Activated CD8-positive, alpha-beta memory T cell treated with anti-CD3 and anti-CD28 coated beads, Interleukin-2, amount 10 ng/mL, durations not matched to agents 7 days and 5 days (primary cell): ENCODE results near the gene OR10J1. TPM values are rescaled to one million over a fixed set of nuclear protein-coding genes. Genes with fewer than 3 reads are reported as not detected.
"Not testable (repeated sequence)": the region's sequence is repeated elsewhere in the genome, so short reads cannot be mapped to it uniquely, and the experiment has no call there.

Experiments used
- ATAC-seq: fragments of 150-1000 bp; cut with Tn5 transposase; one replicate; pipeline ENCODE4 v1.10.0; 2021; ENCODE audit warnings: moderate library complexity
- CTCF ChIA-PET: fragments of 350-600 bp; sonication (Branson Sonifier 250); formaldehyde crosslinking; loops from one replicate; lab custom pipeline; 2021; ENCODE audit warnings: antibody characterized with exemption; lab: Charles Lee
- DNase-seq: peaks from one replicate; pipeline ENCODE4 v3.0.0-alpha.2; 2020
- H3K27ac Mint-ChIP-seq: one replicate; pipeline ENCODE4 v1.8.0; 2021; ENCODE audit warnings: mild to moderate bottlenecking, mixed read lengths
- H3K27me3 Mint-ChIP-seq: one replicate; pipeline ENCODE4 v1.8.0; 2021; ENCODE audit warnings: mixed read lengths
- H3K36me3 Mint-ChIP-seq: one replicate; pipeline ENCODE4 v1.8.0; 2021; ENCODE audit warnings: mild to moderate bottlenecking, mixed read lengths
- H3K4me1 Mint-ChIP-seq: one replicate; pipeline ENCODE4 v1.8.0; 2021; ENCODE audit warnings: mixed read lengths
- H3K4me3 Mint-ChIP-seq: one replicate; pipeline ENCODE4 v1.8.0; 2021; ENCODE audit warnings: mild to moderate bottlenecking, moderate library complexity, mixed read lengths
- H3K9me3 Mint-ChIP-seq: one replicate; pipeline ENCODE4 v1.8.0; 2022; ENCODE audit warnings: low read depth, mixed read lengths
- total RNA-seq, 2 experiments: library from RNA; stranded (reverse); gene quantifications; one replicate each; pipeline ENCODE4 v1.2.3, GENCODE V29; 2021

The OR10J1 gene
- total RNA-seq, 2 experiments from 2014 or later: not detected

DNA sequence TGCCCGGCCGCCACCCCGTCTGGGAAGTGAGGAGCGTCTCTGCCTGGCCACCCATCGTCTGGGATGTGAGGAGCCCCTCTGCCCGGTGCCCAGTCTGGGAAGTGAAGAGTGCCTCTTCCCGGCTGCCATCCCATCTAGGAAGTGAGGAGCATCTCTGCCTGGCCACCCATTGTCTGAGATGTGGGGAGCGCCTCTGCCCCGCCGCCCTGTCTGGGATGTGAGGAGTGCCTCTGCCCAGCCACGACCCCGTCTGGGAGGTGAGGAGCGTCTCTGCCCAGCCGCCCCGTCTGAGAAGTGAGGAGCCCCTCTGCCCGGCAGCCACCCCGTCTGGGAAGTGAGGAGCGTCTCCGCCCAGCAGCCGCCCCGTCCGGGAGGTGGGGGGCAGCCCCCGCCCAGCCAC, 10.1 kb downstream of the OR10J1 start:
- not testable (repeated sequence) for H3K36me3 Mint-ChIP-seq, H3K4me1 Mint-ChIP-seq, H3K4me3 Mint-ChIP-seq, H3K27me3 Mint-ChIP-seq, H3K27ac Mint-ChIP-seq, ATAC-seq, DNase-seq, H3K9me3 Mint-ChIP-seq
- CTCF ChIA-PET: interaction anchor here (1.0 kb wide), 1 partner anchor 10 kb away, joined by 3 read pairs; no protein-coding TSS in a partner anchor

DNA sequence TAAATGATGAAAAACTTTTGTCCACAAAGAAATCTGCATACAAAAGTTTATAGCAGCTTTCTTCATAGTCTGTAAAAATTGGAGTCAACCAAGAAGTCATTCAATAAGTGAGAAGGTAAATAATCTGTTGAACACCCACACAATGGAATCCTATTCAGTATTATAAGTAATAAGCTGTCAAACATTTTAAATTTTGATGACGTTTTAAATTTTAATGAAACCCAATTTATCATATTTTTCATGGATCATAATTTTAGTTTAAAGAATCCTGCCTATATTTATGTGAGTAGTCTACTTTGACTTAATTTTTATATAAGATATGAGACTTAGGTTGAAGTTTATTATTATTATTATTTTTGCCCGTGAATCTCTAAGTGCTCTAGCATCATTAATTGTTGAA, 20.0 kb downstream of the OR10J1 start:
- Mint-ChIP-seq H3K36me3 (no peaks in the 10 kb centered on the region), H3K4me1 (no peaks in the 10 kb centered on the region), H3K4me3 (no peak overlapping the region), H3K27me3 (no peaks in the 10 kb centered on the region), H3K27ac (no peak overlapping the region), H3K9me3 (peaks cover 8% of the 10 kb centered on the region)
- CTCF ChIA-PET: interaction anchor here (0.7 kb wide), 1 partner anchor 10 kb away, joined by 3 read pairs; no protein-coding TSS in a partner anchor
- DNase-seq (no peak), ATAC-seq (no peak)

DNA sequence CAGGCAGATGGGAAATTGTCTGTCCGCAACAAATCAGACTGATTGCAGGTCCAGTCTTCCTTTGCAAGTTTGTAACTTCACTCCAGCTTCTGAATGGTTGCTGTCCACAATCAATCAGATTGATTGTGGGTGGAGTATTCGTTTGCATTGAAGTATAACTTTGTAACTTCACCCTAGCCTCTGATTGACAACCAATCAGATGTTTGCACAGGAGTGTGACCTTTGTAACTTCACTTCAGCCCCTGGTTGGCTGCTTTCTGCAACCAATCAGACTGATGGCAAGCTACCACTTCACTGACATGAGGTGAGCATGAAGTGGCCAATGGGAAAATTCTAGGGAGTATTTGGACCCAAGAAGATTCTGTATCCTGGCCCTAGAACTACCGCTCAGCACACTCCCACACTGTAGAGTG, 25.7 kb downstream of the OR10J1 start:
- Mint-ChIP-seq H3K27me3 (peaks cover 6% of the 10 kb centered on the region), H3K4me1 (no peaks in the 10 kb centered on the region), H3K9me3 (peaks cover 8% of the 10 kb centered on the region), H3K36me3 (no peaks in the 10 kb centered on the region), H3K4me3 (no peak overlapping the region), H3K27ac (no peak overlapping the region)
- CTCF ChIA-PET: no interaction called here
- DNase-seq: no peak
- no peak for ATAC-seq

DNA sequence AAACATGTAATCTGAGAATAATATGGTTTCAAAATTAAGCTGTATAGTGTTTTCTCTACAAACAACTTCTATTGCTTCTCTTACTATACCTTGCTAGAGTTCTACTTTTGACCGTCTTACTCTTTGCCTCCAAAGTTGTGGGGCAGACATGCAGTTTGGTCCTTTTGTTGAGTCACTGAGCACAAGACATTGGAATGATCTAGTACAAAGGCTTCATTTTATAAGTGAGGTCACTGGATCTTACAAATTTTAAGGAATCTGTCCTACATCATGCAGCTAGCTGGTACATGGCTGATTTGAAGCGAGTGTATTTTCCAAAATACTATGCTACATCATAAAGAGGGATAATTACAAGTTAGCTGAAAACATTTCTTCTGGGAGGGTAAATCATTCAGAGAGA, 28.8 kb downstream of the OR10J1 start:
- Mint-ChIP-seq H3K27me3 (peaks cover 6% of the 10 kb centered on the region), H3K4me3 (no peak overlapping the region), H3K27ac (no peak overlapping the region), H3K36me3 (no peaks in the 10 kb centered on the region), H3K4me1 (no peaks in the 10 kb centered on the region), H3K9me3 (no peaks in the 10 kb centered on the region)
- ATAC-seq: no peak
- DNase-seq: no peak
- CTCF ChIA-PET: no interaction called here

DNA sequence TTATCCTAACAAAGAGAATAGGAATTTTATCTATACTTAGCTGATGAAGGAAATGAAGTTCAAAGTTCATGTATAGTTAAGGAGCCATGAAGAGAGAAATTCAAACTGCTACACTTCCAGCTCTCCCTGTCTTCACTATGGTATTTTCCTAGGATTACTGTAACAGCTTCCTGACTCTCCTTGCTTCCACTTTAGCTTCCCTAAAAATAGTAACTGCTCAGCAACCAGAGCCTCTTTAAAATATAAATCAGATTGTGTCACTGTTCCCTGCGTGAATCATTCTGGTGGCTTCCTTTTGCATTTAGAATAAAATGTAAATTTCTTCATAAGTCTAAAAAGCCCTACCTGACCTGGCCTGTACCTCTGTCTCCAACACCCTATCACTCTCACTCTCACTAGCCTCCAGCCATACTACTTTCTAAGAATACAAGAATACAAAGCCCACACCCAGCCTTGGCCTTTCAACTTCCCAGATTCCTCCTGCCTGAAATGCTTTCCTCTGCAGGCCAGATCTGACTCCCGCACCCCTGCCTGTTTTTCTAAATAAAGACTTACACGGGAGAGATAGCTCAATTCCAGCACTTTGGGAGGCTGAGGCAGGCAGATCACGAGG, 30.5 kb downstream of the OR10J1 start:
- DNase-seq (no peak), ATAC-seq (no peak)
- CTCF ChIA-PET: no interaction called here
- no peak overlapping the region for H3K27ac Mint-ChIP-seq
- H3K4me1 Mint-ChIP-seq: no peaks in the 10 kb centered on the region
- H3K4me3 Mint-ChIP-seq: no peak overlapping the region
- no peaks in the 10 kb centered on the region for H3K9me3 Mint-ChIP-seq
- peaks cover 6% of the 10 kb centered on the region for H3K27me3 Mint-ChIP-seq
- H3K36me3 Mint-ChIP-seq: no peaks in the 10 kb centered on the region

DNA sequence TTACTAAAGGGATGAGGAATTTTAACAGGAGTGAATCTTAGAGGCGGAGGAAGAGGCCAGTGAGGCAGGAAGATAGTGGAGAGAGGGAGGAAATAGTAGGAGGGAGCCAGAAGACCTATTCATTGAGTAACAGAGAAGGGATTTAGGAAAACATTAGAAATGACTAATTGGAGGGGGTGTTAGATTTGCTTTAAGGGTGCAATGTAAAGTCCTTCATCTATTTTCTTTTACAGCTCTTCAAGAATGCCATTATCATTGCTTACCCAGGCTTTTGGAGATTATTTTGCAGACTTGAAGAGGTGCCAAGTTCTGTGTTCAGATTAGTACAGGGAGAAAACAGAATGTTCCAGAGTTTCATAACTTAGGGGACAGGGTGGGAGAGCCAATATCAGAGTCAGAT, 33.8 kb downstream of the OR10J1 start:
- Mint-ChIP-seq H3K9me3 (no peaks in the 10 kb centered on the region), H3K4me1 (no peaks in the 10 kb centered on the region)

DNA sequence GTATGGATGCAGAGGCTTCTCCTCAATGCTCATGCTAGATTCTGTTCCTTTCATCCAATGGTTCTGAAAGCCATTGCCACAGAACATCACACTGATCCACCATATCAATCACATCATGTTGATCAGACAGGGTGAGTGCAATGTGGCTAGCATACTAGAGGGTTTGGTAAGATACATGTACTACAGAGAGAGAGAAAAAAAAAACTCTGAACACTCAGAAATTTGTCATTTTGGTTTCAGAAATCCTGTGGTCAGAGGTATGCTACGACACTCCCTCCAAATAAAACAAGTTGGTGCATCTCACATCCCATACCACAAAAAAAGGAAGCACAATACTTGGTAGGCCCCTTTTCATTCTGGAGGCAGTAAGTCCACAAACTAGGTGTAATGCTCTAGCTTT, 35.4 kb downstream of the OR10J1 start:
- CTCF ChIA-PET: no interaction called here
- no peaks in the 10 kb centered on the region for H3K36me3 Mint-ChIP-seq
- ATAC-seq (no peak), DNase-seq (no peak)
- H3K4me1 Mint-ChIP-seq: no peaks in the 10 kb centered on the region
- no peaks in the 10 kb centered on the region for H3K9me3 Mint-ChIP-seq
- H3K27ac Mint-ChIP-seq: no peak overlapping the region
- H3K4me3 Mint-ChIP-seq: no peak overlapping the region
- H3K27me3 Mint-ChIP-seq: no peaks in the 10 kb centered on the region

More for the DNA sequence above, 33.8 kb downstream of the OR10J1 start:
- no peak overlapping the region for H3K4me3 Mint-ChIP-seq
- H3K36me3 Mint-ChIP-seq: no peaks in the 10 kb centered on the region
- no peak overlapping the region for H3K27ac Mint-ChIP-seq
- H3K27me3 Mint-ChIP-seq: peaks cover 6% of the 10 kb centered on the region
- DNase-seq (no peak), ATAC-seq (no peak)
- CTCF ChIA-PET: no interaction called here

DNA sequence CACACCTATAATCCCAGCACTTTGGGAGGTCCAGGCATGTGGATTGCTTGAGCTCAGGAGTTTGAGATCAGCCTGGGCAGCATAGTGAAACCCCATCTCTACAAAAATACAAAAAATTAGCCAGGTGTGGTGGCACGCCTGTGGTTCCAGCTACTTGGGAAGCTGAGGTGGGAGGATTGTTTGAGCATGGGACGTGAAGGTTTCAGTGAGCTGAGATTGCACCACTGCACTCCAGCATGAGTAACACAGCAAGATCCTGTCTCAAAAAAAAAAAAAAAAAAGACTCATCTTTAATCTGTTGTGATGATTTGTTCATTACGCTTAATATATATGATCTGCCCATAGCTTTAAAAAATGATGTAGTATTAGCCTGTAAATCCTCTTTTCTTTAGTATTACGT, 44.0 kb downstream of the OR10J1 start:
- H3K27ac Mint-ChIP-seq: no peak overlapping the region
- DNase-seq (no peak), ATAC-seq (no peak)
- no peaks in the 10 kb centered on the region for H3K4me1 Mint-ChIP-seq
- no peaks in the 10 kb centered on the region for H3K36me3 Mint-ChIP-seq
- no peaks in the 10 kb centered on the region for H3K27me3 Mint-ChIP-seq
- no peak overlapping the region for H3K4me3 Mint-ChIP-seq
- CTCF ChIA-PET: no interaction called here
- no peaks in the 10 kb centered on the region for H3K9me3 Mint-ChIP-seq

Other genes starting within 250 kb of the OR10J1 start
- not detected for gene ACKR1, start 234.8 kb upstream of the OR10J1 start, total RNA-seq
- gene FCER1A, start 137.4 kb upstream of the OR10J1 start, total RNA-seq: not detected
- gene OR10J4, start 7.5 kb upstream of the OR10J1 start, total RNA-seq: not detected
- gene OR10J5, start 96.3 kb downstream of the OR10J1 start, total RNA-seq: not detected
- gene APCS, start 148.1 kb downstream of the OR10J1 start, total RNA-seq: not detected